Islet of Langerhans (tissue), 1 donor: Measurements from ENCODE around the gene TMEM151A.

Experiments used
- FAIRE-seq: peaks from one replicate; lab custom pipeline; 2011; peaks lifted over from hg19 to GRCh38; lab: Jason Lieb, UNC

The TMEM151A gene

GRCh38 chr11:66324664-66325063 lies 33.0 kb downstream of the TMEM151A start:
- no peak for FAIRE-seq

GRCh38 chr11:66325263-66325671 lies 33.6 kb downstream of the TMEM151A start:
- FAIRE-seq, result no peak

- no peak for FAIRE-seq
Measured at GRCh38 chr11:66326261-66327111, 34.8 kb downstream of the TMEM151A start.

- FAIRE-seq, result no peak
Measured at GRCh38 chr11:66327171-66328030, 35.7 kb downstream of the TMEM151A start.

- no peak for FAIRE-seq
Measured at GRCh38 chr11:66328031-66328301, 36.3 kb downstream of the TMEM151A start.

- peak; percentile 71 for FAIRE-seq
Measured at GRCh38 chr11:66328302-66329144, 36.8 kb downstream of the TMEM151A start.

GRCh38 chr11:66329165-66329673 lies 37.5 kb downstream of the TMEM151A start:
- FAIRE-seq, result no peak

- FAIRE-seq, result no peak
Measured at GRCh38 chr11:66330931-66331330, 39.2 kb downstream of the TMEM151A start.

- FAIRE-seq, result no peak
Measured at GRCh38 chr11:66331542-66332370, 40.1 kb downstream of the TMEM151A start.

- FAIRE-seq, result no peak
Measured at GRCh38 chr11:66332371-66333219, 40.9 kb downstream of the TMEM151A start.

GRCh38 chr11:66333220-66333877 lies 41.7 kb downstream of the TMEM151A start:
- FAIRE-seq, result no peak

- no peak for FAIRE-seq
Measured at GRCh38 chr11:66333896-66334604, 42.4 kb downstream of the TMEM151A start.

GRCh38 chr11:66334605-66335442 lies 43.1 kb downstream of the TMEM151A start:
- FAIRE-seq, result no peak

GRCh38 chr11:66335531-66336233 lies 44.0 kb downstream of the TMEM151A start:
- FAIRE-seq, result no peak

GRCh38 chr11:66336234-66337102 lies 44.8 kb downstream of the TMEM151A start, which contains the start of gene RIN1:
Gene RIN1, minus strand, starts transcription at chr11:66336434. Its CDS starts 32 bp downstream, at chr11:66336402.
- peak; percentile 45 for FAIRE-seq

GRCh38 chr11:66337103-66337899 lies 45.6 kb downstream of the TMEM151A start:
- no peak for FAIRE-seq
